Stimulated activated CD4-positive, alpha-beta T cell treated with anti-CD3 and anti-CD28 coated beads, Interleukin-12 subunit alpha, Interleukin-12 subunit beta, amount 100 ng/mL, for 24 hours (primary cell): ENCODE data around the gene METTL22.

ENCODE experiments used
- DNase-seq, 2 experiments: peaks; one replicate each; pipeline ENCODE4 v3.0.0-alpha.2; 2020; ENCODE audit warnings: low read depth in 2 of 2

Gene METTL22

DNA sequence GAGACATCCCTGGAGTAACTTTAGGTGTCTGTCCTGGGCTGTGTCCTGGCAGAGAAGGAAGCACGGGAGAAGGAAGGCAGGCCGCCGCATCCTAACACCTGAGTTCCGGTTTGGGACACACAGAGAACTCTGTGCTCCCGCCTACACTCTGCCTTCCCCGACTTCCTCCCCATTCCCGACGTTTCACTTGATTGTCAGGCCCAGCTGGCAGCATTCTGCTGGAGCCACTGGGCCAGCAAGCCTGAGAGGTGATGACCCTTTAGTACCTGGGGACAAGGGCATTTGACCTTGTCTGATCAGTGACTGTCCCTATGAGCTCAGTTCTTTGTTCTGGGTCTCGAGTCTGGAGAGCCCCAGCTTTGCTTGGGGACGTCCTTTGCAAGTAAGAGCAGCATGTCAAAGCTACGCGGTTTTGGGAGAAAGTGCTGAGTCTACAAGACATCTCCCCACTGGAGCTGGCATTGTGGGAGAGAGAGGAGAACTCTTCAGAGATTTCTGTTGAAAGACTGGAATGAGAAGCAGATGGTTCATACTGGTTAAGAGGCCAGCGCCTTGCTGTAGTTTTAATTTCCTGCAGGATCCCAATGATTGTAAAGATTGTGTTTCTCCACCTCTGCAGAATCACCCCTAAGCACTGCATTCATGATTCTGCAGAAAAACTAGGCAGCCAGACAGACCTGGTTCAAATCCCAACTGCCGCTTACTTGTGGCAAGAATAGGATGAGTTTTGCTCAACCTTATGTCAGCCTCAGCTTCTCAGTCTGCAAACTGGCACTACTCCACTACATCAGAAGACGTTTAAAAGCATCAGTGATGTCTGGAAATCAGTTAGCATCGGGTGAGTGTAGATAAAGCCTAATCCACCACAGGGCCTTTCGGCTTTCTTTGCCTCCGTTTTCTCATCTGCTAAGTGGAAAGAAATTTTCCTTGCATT is 73.6 kb downstream of the METTL22 start:
- no peak for DNase-seq

DNA sequence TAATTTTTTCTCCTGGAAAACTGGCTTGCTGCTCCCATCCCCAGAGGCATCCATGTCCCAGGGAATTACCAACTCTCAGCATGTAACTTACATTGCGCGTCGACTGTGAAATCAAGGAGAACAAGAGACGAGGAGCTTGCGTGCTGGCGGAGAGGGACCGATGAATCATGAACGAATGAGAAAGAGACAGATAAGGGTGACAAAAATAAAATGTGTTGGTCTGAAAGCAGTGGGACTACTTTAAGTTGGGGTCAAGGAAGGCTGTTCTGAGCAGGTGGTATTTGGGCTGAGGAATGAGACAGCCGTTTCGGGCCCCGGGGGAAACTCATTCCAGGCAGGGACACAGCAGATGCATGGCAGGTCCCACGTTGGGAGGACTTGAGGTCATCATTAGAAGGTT is 75.4 kb downstream of the METTL22 start:
- DNase-seq = no peak

DNA sequence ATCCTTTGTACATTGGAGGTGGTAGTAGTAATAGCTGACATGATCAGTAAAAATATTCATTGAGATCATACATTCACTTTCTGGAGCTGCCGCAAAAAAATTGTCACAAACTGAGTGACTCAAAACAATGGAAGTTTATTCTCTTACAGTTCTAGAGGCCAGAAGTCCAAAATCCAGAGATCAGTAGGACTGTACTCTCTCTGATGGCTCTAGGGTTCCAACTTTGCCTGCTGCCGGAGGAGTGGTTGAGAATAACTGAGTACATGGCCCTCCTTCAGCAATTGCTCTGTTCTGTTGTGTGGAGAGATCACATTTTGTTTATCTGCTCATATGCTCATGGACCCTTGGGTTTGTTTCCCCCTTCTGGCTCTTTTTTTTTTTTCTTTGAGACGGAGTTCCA is 76.5 kb downstream of the METTL22 start:
- DNase-seq = no peak
